Gastrocnemius medialis (tissue), 4 donors: ENCODE data around the gene EEFSEC. TPM values are rescaled to one million over a fixed set of nuclear protein-coding genes. Genes with fewer than 3 reads are reported as not detected.

Experiments used
- ATAC-seq, 2 donors: fragments of 150-250 bp; one replicate each; pipeline ENCODE4 v1.9.1; 2016
- DNase-seq, 2 donors: peaks; one replicate each; pipeline ENCODE4 v3.0.0-alpha.2; 2019
- H3K27ac ChIP-seq, 4 donors: fragments of 200-600 bp; sonication (generic); 1 replicate in 1 of 4; 2 replicates in 3 of 4; pipeline ENCODE4 v1.5.1; 2016 to 2018; ENCODE audit warnings: mild to moderate bottlenecking in 2 of 4, moderate library complexity in 1 of 4
- H3K27me3 ChIP-seq, 3 donors: fragments of 200-600 bp; sonication (generic) in 2 of 3; 1 replicate in 1 of 3; 2 replicates in 2 of 3; pipeline versions ENCODE4 v1.5.1 to v1.6.0; 2016 to 2019; ENCODE audit warnings: mild to moderate bottlenecking in 1 of 3, moderate library complexity in 1 of 3
- H3K36me3 ChIP-seq, 2 donors: fragments of 200-600 bp; sonication (generic) in 1 of 2; one replicate each; pipeline ENCODE4 v1.5.1; 2017 to 2018
- H3K4me1 ChIP-seq, 2 donors: fragments of 200-600 bp; sonication (generic) in 1 of 2; one replicate each; pipeline ENCODE4 v1.5.1; 2016 to 2017; ENCODE audit warnings: mild to moderate bottlenecking in 2 of 2
- H3K4me3 ChIP-seq, 4 donors: fragments of 200-600 bp; sonication (generic) in 3 of 4; 1 replicate in 1 of 4; 2 replicates in 3 of 4; pipeline ENCODE4 v1.5.1; 2016 to 2019; ENCODE audit warnings: mild to moderate bottlenecking in 2 of 4
- H3K9me3 ChIP-seq, 3 donors: fragments of 200-600 bp; sonication (generic) in 2 of 3; 1 replicate in 1 of 3; 2 replicates in 2 of 3; pipeline ENCODE4 v1.5.1; 2016 to 2019
- POLR2A ChIP-seq, 2 donors: fragments of 450-650 bp; IDR thresholded peaks; one replicate each; pipeline ENCODE4 v1.6.1; 2017; ENCODE audit warnings: antibody characterized with exemption in 2 of 2, mild to moderate bottlenecking in 2 of 2, moderate library complexity in 2 of 2
- in situ Hi-C, 4 donors: fragments of 200-750 bp; cut with MboI; loops; one replicate each; pipeline versions ENCODE4 v1.15.0 to v1.8.0; 2017; ENCODE audit warnings: low sequenced_read_pairs in 4 of 4
- intact Hi-C: fragments of 100-400 bp; cut with DNase I; formaldehyde crosslinking; loops from one replicate; pipeline ENCODE4 v1.15.1; 2023; ENCODE audit warnings: low total_unique reads
- total RNA-seq, 4 donors: library from RNA; depleted of rRNA; stranded (reverse); fragments of >200 nt; gene quantifications; one replicate each; pipeline versions ENCODE4 v1.1.0 to v1.2.3, GENCODE V29; 2016
- TF ChIP-seq, protein P1 (sequence below), 5 experiments: fragments of 450-650 bp in 3 of 5; fragments of 200-600 bp in 2 of 5; sonication (generic) in 2 of 5; IDR thresholded peaks in 4 of 5; conservative IDR thresholded peaks in 1 of 5; 1 replicate in 4 of 5; 2 replicates in 1 of 5; pipeline ENCODE4 v1.5.1; 2016 to 2019; ENCODE audit warnings: antibody characterized with exemption in 5 of 5, mild to moderate bottlenecking in 3 of 5, moderate library complexity in 3 of 5

EEFSEC gene
- total RNA-seq, 4 donors from 2014 or later, result 21.0 to 29.4 (median 23.4) TPM

DNA sequence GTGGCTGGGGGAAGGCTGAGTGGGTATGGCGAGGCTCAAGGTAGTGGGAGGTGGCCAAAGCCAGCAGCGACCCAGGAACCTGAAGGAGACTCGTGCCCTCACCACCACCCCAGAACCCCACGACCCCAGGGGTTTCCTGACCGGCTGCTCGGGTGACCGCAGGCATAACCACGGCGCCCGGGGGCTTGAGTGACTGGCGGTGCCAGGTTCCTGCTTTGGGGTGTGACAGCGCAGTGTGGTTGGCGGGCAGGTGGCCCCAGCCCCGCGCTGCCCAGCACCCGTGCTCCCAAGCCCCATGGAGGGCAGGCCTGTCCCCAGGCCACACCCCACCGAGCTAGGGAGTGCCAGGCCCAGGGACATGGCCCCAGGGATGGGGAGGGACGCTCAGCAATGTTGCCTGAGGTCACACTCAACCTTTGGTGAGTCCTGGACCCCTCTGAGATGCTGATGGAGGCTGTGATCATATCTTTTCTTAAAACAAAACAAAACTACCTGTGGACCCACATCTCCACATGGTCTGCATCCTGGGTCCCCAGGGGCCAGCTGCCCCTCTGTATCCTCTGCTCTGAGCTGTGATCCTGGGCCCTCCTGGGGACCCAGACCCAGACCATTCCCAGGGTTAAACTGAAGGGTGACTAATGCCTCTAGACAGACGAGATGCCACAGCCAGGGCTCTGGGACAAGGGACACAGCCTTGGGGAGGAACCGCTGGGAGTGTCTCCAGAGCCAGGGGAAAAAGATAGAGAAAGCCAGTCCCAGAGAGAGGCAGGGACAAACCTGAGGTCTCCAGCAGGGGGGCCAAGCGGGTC lies 300.4 kb downstream of the EEFSEC start:
- Histone ChIP-seq H3K27ac (no peak overlapping the region), H3K27me3 (peaks cover 0 to 7% (median 0%) of the 10 kb centered on the region in 3 donors), H3K9me3 (no peaks in the 10 kb centered on the region), H3K4me1 (no peaks in the 10 kb centered on the region), H3K36me3 (no peaks in the 10 kb centered on the region), H3K4me3 (no peak overlapping the region)
- TF ChIP-seq, protein P1, sequence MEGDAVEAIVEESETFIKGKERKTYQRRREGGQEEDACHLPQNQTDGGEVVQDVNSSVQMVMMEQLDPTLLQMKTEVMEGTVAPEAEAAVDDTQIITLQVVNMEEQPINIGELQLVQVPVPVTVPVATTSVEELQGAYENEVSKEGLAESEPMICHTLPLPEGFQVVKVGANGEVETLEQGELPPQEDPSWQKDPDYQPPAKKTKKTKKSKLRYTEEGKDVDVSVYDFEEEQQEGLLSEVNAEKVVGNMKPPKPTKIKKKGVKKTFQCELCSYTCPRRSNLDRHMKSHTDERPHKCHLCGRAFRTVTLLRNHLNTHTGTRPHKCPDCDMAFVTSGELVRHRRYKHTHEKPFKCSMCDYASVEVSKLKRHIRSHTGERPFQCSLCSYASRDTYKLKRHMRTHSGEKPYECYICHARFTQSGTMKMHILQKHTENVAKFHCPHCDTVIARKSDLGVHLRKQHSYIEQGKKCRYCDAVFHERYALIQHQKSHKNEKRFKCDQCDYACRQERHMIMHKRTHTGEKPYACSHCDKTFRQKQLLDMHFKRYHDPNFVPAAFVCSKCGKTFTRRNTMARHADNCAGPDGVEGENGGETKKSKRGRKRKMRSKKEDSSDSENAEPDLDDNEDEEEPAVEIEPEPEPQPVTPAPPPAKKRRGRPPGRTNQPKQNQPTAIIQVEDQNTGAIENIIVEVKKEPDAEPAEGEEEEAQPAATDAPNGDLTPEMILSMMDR (IDR thresholded peaks at IDR 0.05 in 4 of 5, conservative IDR thresholded peaks at IDR 0.05 in 1 of 5), result no peak
- no peak for TF ChIP-seq POLR2A (IDR thresholded peaks at IDR 0.05)
- intact Hi-C loops, result no loop called here
- DNase-seq (no peak), ATAC-seq (no peak)
- in situ Hi-C loops, result no loop called here

DNA sequence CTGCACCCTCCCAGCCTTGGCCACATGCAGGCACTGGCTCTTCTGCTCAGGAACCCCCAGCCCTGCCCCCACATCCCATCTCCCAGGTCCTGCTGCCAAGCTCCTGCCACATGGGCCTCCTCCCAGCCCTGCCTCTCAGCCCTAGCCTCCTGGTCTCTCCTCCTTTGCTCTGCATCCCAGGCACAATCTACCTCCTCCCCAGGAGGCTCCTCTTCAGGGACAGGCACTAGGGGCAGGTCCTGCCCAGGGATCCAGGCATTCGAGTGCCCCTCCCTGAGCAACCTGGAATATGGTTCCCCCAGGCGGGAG lies 301.0 kb downstream of the EEFSEC start:
- no peak for DNase-seq
- no peaks in the 10 kb centered on the region for H3K36me3 ChIP-seq
- intact Hi-C loops (no loop called here), in situ Hi-C loops (no loop called here)
- TF ChIP-seq POLR2A (IDR thresholded peaks at IDR 0.05), result no peak
- TF ChIP-seq, protein P1 (IDR thresholded peaks at IDR 0.05 in 4 of 5, conservative IDR thresholded peaks at IDR 0.05 in 1 of 5), result no peak
- H3K27me3 ChIP-seq, result peaks cover 0 to 7% (median 0%) of the 10 kb centered on the region in 3 donors
- H3K4me1 ChIP-seq, result no peaks in the 10 kb centered on the region
- no peak overlapping the region for H3K27ac ChIP-seq
- no peak overlapping the region for H3K4me3 ChIP-seq
- no peak for ATAC-seq
- no peaks in the 10 kb centered on the region for H3K9me3 ChIP-seq

DNA sequence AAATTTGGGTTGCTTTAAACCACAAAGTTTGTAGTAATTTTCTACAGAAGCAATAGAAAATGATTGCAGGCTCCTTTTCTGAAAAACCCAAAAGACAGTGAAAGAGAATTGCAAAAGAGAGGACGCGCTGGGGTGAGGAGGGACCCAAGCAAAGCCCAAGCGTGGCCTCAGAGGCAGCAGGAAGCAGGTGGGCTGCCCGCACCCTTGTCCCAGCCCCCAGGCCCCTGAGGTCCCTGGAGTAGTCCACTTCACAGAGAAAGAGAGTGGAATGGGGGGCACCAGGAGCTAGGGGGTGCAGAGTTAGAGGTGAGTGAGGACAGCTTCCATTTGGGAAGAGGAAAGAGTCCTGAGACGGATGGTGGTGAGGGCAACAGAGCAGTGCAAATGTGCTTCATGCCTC lies 301.8 kb downstream of the EEFSEC start:
- intact Hi-C loops (no loop called here), in situ Hi-C loops (no loop called here)
- Histone ChIP-seq H3K4me3 (no peak overlapping the region), H3K36me3 (no peaks in the 10 kb centered on the region), H3K9me3 (no peaks in the 10 kb centered on the region), H3K27ac (no peak overlapping the region), H3K27me3 (peaks cover 0 to 7% (median 0%) of the 10 kb centered on the region in 3 donors), H3K4me1 (no peaks in the 10 kb centered on the region)
- ATAC-seq (no peak), DNase-seq (no peak)
- no peak for TF ChIP-seq POLR2A (IDR thresholded peaks at IDR 0.05)
- TF ChIP-seq, protein P1 (IDR thresholded peaks at IDR 0.05 in 4 of 5, conservative IDR thresholded peaks at IDR 0.05 in 1 of 5), result no peak

DNA sequence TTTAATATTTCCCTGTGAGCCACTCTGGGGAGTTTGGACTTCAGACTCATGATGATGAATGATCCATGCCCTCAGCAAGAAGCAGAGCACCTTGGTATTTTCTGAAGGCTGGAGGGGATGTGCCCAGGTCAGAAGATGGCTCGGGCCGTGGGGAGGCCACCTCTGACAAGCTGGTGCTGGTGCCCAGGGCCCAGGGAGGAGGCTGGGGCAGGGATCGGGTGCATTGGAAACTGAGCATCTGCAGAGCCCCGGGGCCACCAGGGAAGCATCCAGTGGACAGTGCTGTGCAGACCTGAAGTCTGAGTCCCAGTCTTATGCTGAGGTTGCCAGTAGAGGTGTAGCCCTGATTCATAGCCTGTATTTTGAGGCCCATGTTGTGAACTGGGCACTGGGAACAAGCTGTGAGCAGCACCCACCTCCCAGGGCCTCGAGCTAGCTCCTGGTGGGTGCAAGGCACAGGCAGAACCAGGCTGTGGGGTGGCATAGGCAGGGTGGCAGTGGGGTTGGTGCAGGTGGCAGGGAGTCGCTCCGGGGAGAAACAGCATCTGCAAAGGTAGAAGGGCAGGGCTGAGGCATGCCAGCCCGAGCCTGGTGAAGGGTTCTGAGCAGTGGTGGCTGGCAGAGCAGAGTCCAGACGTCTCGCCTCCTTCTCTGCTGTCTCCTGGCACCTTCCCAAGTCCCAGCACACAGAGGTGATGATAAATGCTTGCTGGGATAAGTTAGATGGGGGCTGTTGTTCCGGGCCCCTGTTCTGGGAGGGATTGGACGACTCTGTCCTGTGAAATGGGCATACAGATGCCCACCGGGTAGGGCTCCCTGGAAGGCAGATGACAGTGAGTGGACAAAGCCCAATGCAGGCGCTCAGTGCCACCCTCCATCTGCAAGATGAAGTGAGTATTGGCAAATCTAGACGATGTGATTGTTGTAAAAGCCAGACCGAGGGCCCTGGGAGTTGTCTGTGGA lies 302.8 kb downstream of the EEFSEC start:
- ATAC-seq, result no peak

More for the DNA sequence above, 302.8 kb downstream of the EEFSEC start:
- no peak for TF ChIP-seq POLR2A (IDR thresholded peaks at IDR 0.05)
- TF ChIP-seq, protein P1 (IDR thresholded peaks at IDR 0.05 in 4 of 5, conservative IDR thresholded peaks at IDR 0.05 in 1 of 5), result no peak
- intact Hi-C loops, result no loop called here
- in situ Hi-C loops, result no loop called here
- H3K27ac ChIP-seq, result no peak overlapping the region
- peaks cover 0 to 7% (median 0%) of the 10 kb centered on the region in 3 donors for H3K27me3 ChIP-seq
- no peaks in the 10 kb centered on the region for H3K9me3 ChIP-seq
- no peak overlapping the region for H3K4me3 ChIP-seq
- no peaks in the 10 kb centered on the region for H3K4me1 ChIP-seq
- DNase-seq, result no peak
- H3K36me3 ChIP-seq, result no peaks in the 10 kb centered on the region
